Measurements from ENCODE around the gene ZNF385C. TPM values are rescaled to one million over a fixed set of nuclear protein-coding genes. Genes with fewer than 3 reads are reported as not detected.
A peak's percentile ranks its signal among the peaks of the same experiment; 100 is the strongest.

The ZNF385C gene
- total RNA-seq, 1 donor from 2014 or later = 0.13 TPM

- ATAC-seq (no peak), DNase-seq (ENCODE audit: low spot score) (no peak)
These were observed 27.3 kb upstream of the ZNF385C start for GRCh38 chr17:42125565-42125964.

GRCh38 chr17:42124256-42124655, 26.0 kb upstream of the ZNF385C start:
- no peak for DNase-seq (ENCODE audit: low spot score)
- no peak for ATAC-seq

- DNase-seq (ENCODE audit: low spot score) (peak; percentile 85), ATAC-seq (peak; percentile 82)
These were observed 24.4 kb upstream of the ZNF385C start, which contains the start of gene HSPB9 for GRCh38 chr17:42122371-42123303. Gene HSPB9 (plus strand): TSS chr17:42122804. CDS start chr17:42122851, 47 bp downstream.

GRCh38 chr17:42120770-42121769, 22.8 kb upstream of the ZNF385C start, which contains the start of gene KAT2A:
Gene KAT2A (minus strand): TSS chr17:42121367. CDS start chr17:42121304, 63 bp downstream.
- ATAC-seq = peak; percentile 72
- peak; percentile 88 for DNase-seq (ENCODE audit: low spot score)

GRCh38 chr17:42120161-42120769, 22.0 kb upstream of the ZNF385C start:
- ATAC-seq (no peak), DNase-seq (ENCODE audit: low spot score) (no peak)

GRCh38 chr17:42119301-42119700, 21.0 kb upstream of the ZNF385C start:
- ATAC-seq = no peak
- no peak for DNase-seq (ENCODE audit: low spot score)

- ATAC-seq = no peak
- no peak for DNase-seq (ENCODE audit: low spot score)
These were observed 20.3 kb upstream of the ZNF385C start for GRCh38 chr17:42118545-42118944.

- DNase-seq (ENCODE audit: low spot score) (no peak), ATAC-seq (no peak)
These were observed 19.8 kb upstream of the ZNF385C start for GRCh38 chr17:42118126-42118510.

- DNase-seq (ENCODE audit: low spot score) = no peak
- no peak for ATAC-seq
These were observed 19.3 kb upstream of the ZNF385C start for GRCh38 chr17:42117397-42118125.

GRCh38 chr17:42116705-42117396, 18.6 kb upstream of the ZNF385C start:
- ATAC-seq (peak; percentile 63), DNase-seq (ENCODE audit: low spot score) (peak; percentile 86)

- DNase-seq (ENCODE audit: low spot score) (no peak), ATAC-seq (no peak)
These were observed 15.8 kb upstream of the ZNF385C start for GRCh38 chr17:42114118-42114517.

GRCh38 chr17:42113293-42114069, 15.2 kb upstream of the ZNF385C start:
- no peak for ATAC-seq
- DNase-seq (ENCODE audit: low spot score) = no peak

GRCh38 chr17:42112552-42113176, 14.4 kb upstream of the ZNF385C start, which contains the start of gene DHX58:
Gene DHX58 (minus strand): TSS chr17:42112714. CDS start chr17:42111892, 822 bp downstream.
- DNase-seq (ENCODE audit: low spot score) = peak; percentile 77
- ATAC-seq = peak; percentile 74

- no peak for DNase-seq (ENCODE audit: low spot score)
- ATAC-seq = peak; percentile 34
These were observed 13.7 kb upstream of the ZNF385C start for GRCh38 chr17:42111871-42112551.

- ATAC-seq (peak; percentile 64), DNase-seq (ENCODE audit: low spot score) (peak; percentile 93)
These were observed 13.0 kb upstream of the ZNF385C start for GRCh38 chr17:42111265-42111636.

- ATAC-seq (no peak), DNase-seq (ENCODE audit: low spot score) (no peak)
These were observed 12.3 kb upstream of the ZNF385C start for GRCh38 chr17:42110301-42111264.
